Measurements from ENCODE around the gene RANBP9. TPM values are rescaled to one million over a fixed set of nuclear protein-coding genes. Genes with fewer than 3 reads are reported as not detected.

Gene RANBP9
- total RNA-seq, 1 experiment from 2014 or later, result 73.8 TPM

DNA sequence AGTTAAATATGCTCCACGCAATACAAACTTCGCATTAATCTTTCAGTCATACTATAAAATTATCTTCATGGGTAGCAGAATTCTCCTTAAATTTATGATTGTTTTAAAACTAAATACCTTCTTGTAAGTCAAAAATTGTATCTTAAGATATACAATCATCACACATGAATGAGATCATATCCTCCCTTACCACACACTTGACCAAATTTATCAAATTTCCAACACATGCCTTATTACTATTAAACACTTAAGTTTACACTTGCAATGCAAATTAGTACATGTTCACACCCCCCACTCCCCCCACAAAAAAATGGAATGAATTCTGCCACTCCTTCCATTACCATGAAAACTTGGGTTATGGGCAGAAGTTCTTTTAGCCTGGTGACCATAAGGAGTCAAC, 13.8 kb downstream of the RANBP9 start:
- no peaks in the 10 kb centered on the region for H3K27me3 ChIP-seq (ENCODE audit: insufficient read depth, low read depth)
- TF ChIP-seq CTCF (conservative IDR thresholded peaks at IDR 0.05), result no peak
- no peak for TF ChIP-seq EZH2 (IDR thresholded peaks at IDR 0.05; ENCODE audit: low read depth)
- H3K27ac ChIP-seq, result no peak overlapping the region
- BruUV-seq (replicated peaks), result no TSS peak
- peaks cover 29% of the 10 kb centered on the region; the same call in 1 of the 2 replicates for H3F3A ChIP-seq (ENCODE audit: insufficient read depth, low read depth)
- ChIA-PET CTCF (no interaction called here), POLR2A (ENCODE audit: unreplicated experiment) (no interaction called here)
- intact Hi-C loops (cut with micrococcal nuclease; ENCODE audit: unreplicated experiment), result no loop called here
- peaks cover 43% of the 10 kb centered on the region for H4K20me1 ChIP-seq (ENCODE audit: insufficient read depth)
- peaks cover 100% of the 10 kb centered on the region for H3K79me2 ChIP-seq (ENCODE audit: low read depth)
- no peaks in the 10 kb centered on the region for H3K9me2 ChIP-seq (ENCODE audit: insufficient read depth)
- H3K9me3 ChIP-seq (ENCODE audit: insufficient read depth, low read depth), result no peaks in the 10 kb centered on the region
- H3K4me1 ChIP-seq (replicated peaks; ENCODE audit: insufficient read depth), result 0 out of 2 replicates have a peak, but pooled peaks cover 6% of the 10 kb centered on the region
- H3K4me3 ChIP-seq, result no peak overlapping the region
- peaks cover 38% of the 10 kb centered on the region for H3K36me3 ChIP-seq (ENCODE audit: low read depth)
- no peak overlapping the region for H3K4me2 ChIP-seq
- no peak overlapping the region for H2AFZ ChIP-seq
- DNase-seq, result no peak

DNA sequence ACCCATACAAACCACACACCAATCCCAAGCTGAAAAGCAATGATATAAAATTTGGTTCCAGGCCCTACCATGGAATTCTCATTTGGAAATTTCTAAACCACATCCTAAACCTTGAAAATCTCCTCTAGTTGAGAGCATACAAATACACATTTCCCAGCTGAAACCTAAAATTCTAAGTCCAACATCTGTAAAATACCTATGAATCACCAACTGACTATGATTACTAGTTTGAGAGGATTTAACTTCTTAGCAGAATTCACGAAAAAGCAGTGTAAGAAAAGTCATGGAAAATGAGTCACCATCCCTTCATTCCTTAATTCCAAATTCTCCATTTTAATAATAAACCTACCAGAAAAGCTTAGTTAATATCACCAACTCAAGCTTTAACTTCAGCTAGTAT, 15.4 kb downstream of the RANBP9 start:
- Histone ChIP-seq H3K4me2 (no peak overlapping the region), H3K4me3 (no peak overlapping the region), H3F3A (ENCODE audit: insufficient read depth, low read depth) (peaks cover 27% of the 10 kb centered on the region; the same call in 1 of the 2 replicates), H4K20me1 (ENCODE audit: insufficient read depth) (peaks cover 39% of the 10 kb centered on the region), H3K79me2 (ENCODE audit: low read depth) (peaks cover 100% of the 10 kb centered on the region), H3K27me3 (ENCODE audit: insufficient read depth, low read depth) (no peaks in the 10 kb centered on the region), H3K9me3 (ENCODE audit: insufficient read depth, low read depth) (no peaks in the 10 kb centered on the region), H2AFZ (no peak overlapping the region), H3K4me1 (replicated peaks; ENCODE audit: insufficient read depth) (no peaks in the 10 kb centered on the region), H3K36me3 (ENCODE audit: low read depth) (peaks cover 43% of the 10 kb centered on the region), H3K27ac (no peak overlapping the region), H3K9me2 (ENCODE audit: insufficient read depth) (no peaks in the 10 kb centered on the region)
- POLR2A ChIA-PET (ENCODE audit: unreplicated experiment), result interaction anchor here (0.6 kb wide), 1 partner anchor 13 kb away, joined by 6 read pairs; no protein-coding TSS in a partner anchor
- no peak for TF ChIP-seq EZH2 (IDR thresholded peaks at IDR 0.05; ENCODE audit: low read depth)
- no peak for TF ChIP-seq CTCF (conservative IDR thresholded peaks at IDR 0.05)
- BruUV-seq (replicated peaks), result no TSS peak
- CTCF ChIA-PET, result no interaction called here
- DNase-seq, result no peak
- intact Hi-C loops (cut with micrococcal nuclease; ENCODE audit: unreplicated experiment), result no loop called here

GRCh38 chr6:13695252-13695651, 16.4 kb downstream of the RANBP9 start:
- ChIA-PET POLR2A (ENCODE audit: unreplicated experiment) (interaction anchor here (0.6 kb wide), 1 partner anchor 14 kb away, joined by 6 read pairs; no protein-coding TSS in a partner anchor), CTCF (no interaction called here)
- no peak overlapping the region for H3K4me2 ChIP-seq
- no TSS peak for BruUV-seq (replicated peaks)
- peaks cover 39% of the 10 kb centered on the region; the same call in 1 of the 2 replicates for H4K20me1 ChIP-seq (ENCODE audit: insufficient read depth)
- no peak for DNase-seq
- no peak for TF ChIP-seq CTCF (conservative IDR thresholded peaks at IDR 0.05)
- TF ChIP-seq EZH2 (IDR thresholded peaks at IDR 0.05; ENCODE audit: low read depth), result no peak
- no peak overlapping the region for H2AFZ ChIP-seq
- H3K9me3 ChIP-seq (ENCODE audit: insufficient read depth, low read depth), result no peaks in the 10 kb centered on the region
- peaks cover 97% of the 10 kb centered on the region for H3K79me2 ChIP-seq (ENCODE audit: low read depth)
- peaks cover 44% of the 10 kb centered on the region for H3K36me3 ChIP-seq (ENCODE audit: low read depth)
- H3K27me3 ChIP-seq (ENCODE audit: insufficient read depth, low read depth), result no peaks in the 10 kb centered on the region
- no peak overlapping the region for H3K27ac ChIP-seq
- no peak overlapping the region for H3K4me3 ChIP-seq
- H3K9me2 ChIP-seq (ENCODE audit: insufficient read depth), result no peaks in the 10 kb centered on the region
- intact Hi-C loops (cut with micrococcal nuclease; ENCODE audit: unreplicated experiment), result no loop called here
- H3F3A ChIP-seq (ENCODE audit: insufficient read depth, low read depth), result peaks cover 28% of the 10 kb centered on the region; the same call in 1 of the 2 replicates
- H3K4me1 ChIP-seq (replicated peaks; ENCODE audit: insufficient read depth), result no peaks in the 10 kb centered on the region
